B cell (primary cell): ENCODE results near the gene ZDHHC18. TPM values are rescaled to one million over a fixed set of nuclear protein-coding genes. Genes with fewer than 3 reads are reported as not detected.

Experiments used
- ATAC-seq: fragments of 200-7000 bp; cut with Tn5 transposase; one replicate; pipeline ENCODE4 v1.10.0; 2021; ENCODE audit warnings: low read depth, mild to moderate bottlenecking, moderate number of reproducible peaks, moderate library complexity
- CTCF ChIA-PET: fragments of 350-600 bp; sonication (Branson Sonifier 250); formaldehyde crosslinking; loops from one replicate; lab custom pipeline; 2021; ENCODE audit warnings: antibody characterized with exemption, inconsistent platforms; lab: Charles Lee
- POLR2A ChIA-PET: fragments of 350-600 bp; sonication (Branson Sonifier 250); formaldehyde crosslinking; loops from one replicate; lab custom pipeline; 2021; ENCODE audit warnings: antibody characterized with exemption; lab: Charles Lee
- DNase-seq: peaks from one replicate; pipeline ENCODE4 v3.0.0; 2013
- H2AFZ ChIP-seq: 2 replicates; pipeline ENCODE4 v1.6.1; 2012; ENCODE audit warnings: mild to moderate bottlenecking, low read depth, low read length; ENCODE audit not compliant: insufficient read depth, poor library complexity, severe bottlenecking
- H3K27ac ChIP-seq, 2 donors: 1 replicate in 1 of 2; 2 replicates in 1 of 2; pipeline ENCODE4 v1.5.1; 2012 to 2013; ENCODE audit warnings: low read length in 2 of 2, mild to moderate bottlenecking in 2 of 2, moderate library complexity in 1 of 2
- H3K27me3 ChIP-seq, 4 experiments: fragments of 200-600 bp in 1 of 4; sonication (generic) in 1 of 4; replicated peaks in 1 of 4; 1 replicate in 2 of 4; 2 replicates in 2 of 4; pipeline versions ENCODE4 v1.6.1 to v1.7.0; 2013 to 2016; ENCODE audit warnings: low read length in 3 of 4, mild to moderate bottlenecking in 2 of 4, mixed read lengths in 1 of 4, moderate library complexity in 1 of 4; ENCODE audit not compliant: insufficient read depth in 4 of 4, control insufficient read depth in 3 of 4; ENCODE audit errors: control extremely low read depth in 1 of 4
- H3K36me3 ChIP-seq, 2 experiments: replicated peaks in 1 of 2; 1 replicate in 1 of 2; 2 replicates in 1 of 2; pipeline versions ENCODE4 v1.6.1 to v1.7.1; 2013; ENCODE audit warnings: low read length in 1 of 2; ENCODE audit not compliant: insufficient read depth in 2 of 2, control insufficient read depth in 1 of 2; ENCODE audit errors: control extremely low read depth in 1 of 2, extremely low read depth in 1 of 2
- H3K4me1 ChIP-seq, 2 donors: fragments of 200-600 bp in 1 of 2; sonication (generic) in 1 of 2; 1 replicate in 1 of 2; 2 replicates in 1 of 2; pipeline versions ENCODE4 v1.5.1 to v1.6.1; 2013 to 2017; ENCODE audit warnings: low read length in 2 of 2; ENCODE audit not compliant: control insufficient read depth in 2 of 2, insufficient read depth in 2 of 2
- H3K4me2 ChIP-seq: replicated peaks from 2 replicates; pipeline ENCODE3; 2012; ENCODE audit warnings: mild to moderate bottlenecking, low read depth, low read length; ENCODE audit not compliant: poor library complexity, severe bottlenecking
- H3K4me3 ChIP-seq, 5 experiments: fragments of 200-600 bp in 1 of 5; sonication (generic) in 1 of 5; 1 replicate in 3 of 5; 2 replicates in 2 of 5; pipeline versions ENCODE4 v1.5.1 to v1.7.0; 2011 to 2016; ENCODE audit warnings: low read length in 4 of 5, mild to moderate bottlenecking in 4 of 5, low read depth in 2 of 5, control low read depth in 1 of 5, moderate library complexity in 1 of 5; ENCODE audit not compliant: insufficient read depth in 1 of 5; ENCODE audit errors: control extremely low read depth in 1 of 5, extremely low read depth in 1 of 5
- H3K79me2 ChIP-seq: fragments of 200-600 bp; sonication (generic); one replicate; pipeline ENCODE4 v1.6.0; 2016; ENCODE audit warnings: low read length; ENCODE audit not compliant: control insufficient read depth, insufficient read depth
- H3K9ac ChIP-seq: fragments of 200-600 bp; sonication (generic); 2 replicates; pipeline ENCODE4 v1.6.1; 2017; ENCODE audit warnings: mild to moderate bottlenecking, low read length, moderate library complexity
- H3K9me3 ChIP-seq, 3 donors: one replicate each; pipeline versions ENCODE4 v1.6.1 to v1.7.1; 2013; ENCODE audit warnings: low read length in 2 of 3; ENCODE audit not compliant: control insufficient read depth in 2 of 3, insufficient read depth in 1 of 3; ENCODE audit errors: control extremely low read depth in 1 of 3
- H4K20me1 ChIP-seq: 2 replicates; pipeline ENCODE4 v1.6.0; 2012; ENCODE audit warnings: mild to moderate bottlenecking, low read length; ENCODE audit not compliant: insufficient read depth, control insufficient read depth, poor library complexity, severe bottlenecking
- H3K27ac Mint-ChIP-seq: one replicate; pipeline ENCODE4 v1.8.0; 2021; ENCODE audit warnings: mixed read lengths
- H3K27me3 Mint-ChIP-seq: one replicate; pipeline ENCODE4 v1.8.0; 2021; ENCODE audit warnings: mixed read lengths
- H3K4me1 Mint-ChIP-seq: one replicate; pipeline ENCODE4 v1.8.0; 2021; ENCODE audit warnings: mixed read lengths
- H3K4me3 Mint-ChIP-seq: one replicate; pipeline ENCODE4 v1.8.0; 2021; ENCODE audit warnings: mixed read lengths
- H3K9me3 Mint-ChIP-seq: one replicate; pipeline ENCODE4 v1.8.0; 2022; ENCODE audit warnings: mixed read lengths; ENCODE audit not compliant: insufficient read depth
- EZH2 ChIP-seq: IDR thresholded peaks from 2 replicates; pipeline ENCODE4 v1.6.1; 2012; ENCODE audit warnings: borderline replicate concordance, low read depth, mild to moderate bottlenecking, moderate library complexity, low read length; ENCODE audit not compliant: insufficient read depth, poor library complexity, severe bottlenecking
- WGBS: methylation state at CpG from one replicate; pipeline ENCODE4 v1.1.5; 2013; ENCODE audit warnings: missing lambda C conversion rate; ENCODE audit not compliant: insufficient coverage; 5-methylcytosine and 5-hydroxymethylcytosine counted together
- intact Hi-C: fragments of 100-400 bp; cut with micrococcal nuclease; formaldehyde crosslinking; loops from one replicate; pipeline ENCODE4 v1.10.0; 2022
- polyA plus RNA-seq: library from polyadenylated mRNA; depleted of rRNA; stranded (reverse); fragments of >200 nt; gene quantifications from 2 replicates; pipeline ENCODE4 v1.2.3, GENCODE V29; 2012
- total RNA-seq, 2 donors: library from RNA; stranded (reverse); fragments of 120-200 nt in 1 of 2; gene quantifications; 1 replicate in 1 of 2; 2 replicates in 1 of 2; pipeline versions ENCODE4 v1.2.3 to v1.2.4, GENCODE V29; 2013 to 2022
- TF ChIP-seq, protein P1 (sequence below): fragments of 200-600 bp; IDR thresholded peaks from one replicate; pipeline ENCODE4 v1.8.0; 2022; ENCODE audit warnings: antibody characterized with exemption, mild to moderate bottlenecking

Gene ZDHHC18
- total and polyA plus RNA-seq, 2 donors (not counting 1 experiment from before 2014, with no cell fraction given): 25.8 to 30.8 TPM

- ATAC-seq (no peak), DNase-seq (no peak)
- no peaks in the 10 kb centered on the region for H3K4me1 ChIP-seq
- H3K4me2 ChIP-seq: no peak overlapping the region
- intact Hi-C loops: no loop called here
- H3K9ac ChIP-seq: no peak overlapping the region
- H3K36me3 ChIP-seq: peaks cover 0 to 43% of the 10 kb centered on the region in 2 experiments
- no peaks in the 10 kb centered on the region for H3K27me3 Mint-ChIP-seq
- H3K9me3 Mint-ChIP-seq: no peaks in the 10 kb centered on the region
- POLR2A ChIA-PET: interaction anchor here (0.6 to 1.1 kb wide), 2 partner anchors 10 kb away, joined by 3 read pairs; no protein-coding TSS in a partner anchor
- H3K27me3 ChIP-seq: no peaks in the 10 kb centered on the region
- H3K4me1 Mint-ChIP-seq: no peaks in the 10 kb centered on the region
- no peak for TF ChIP-seq EZH2
- TF ChIP-seq, protein P1, sequence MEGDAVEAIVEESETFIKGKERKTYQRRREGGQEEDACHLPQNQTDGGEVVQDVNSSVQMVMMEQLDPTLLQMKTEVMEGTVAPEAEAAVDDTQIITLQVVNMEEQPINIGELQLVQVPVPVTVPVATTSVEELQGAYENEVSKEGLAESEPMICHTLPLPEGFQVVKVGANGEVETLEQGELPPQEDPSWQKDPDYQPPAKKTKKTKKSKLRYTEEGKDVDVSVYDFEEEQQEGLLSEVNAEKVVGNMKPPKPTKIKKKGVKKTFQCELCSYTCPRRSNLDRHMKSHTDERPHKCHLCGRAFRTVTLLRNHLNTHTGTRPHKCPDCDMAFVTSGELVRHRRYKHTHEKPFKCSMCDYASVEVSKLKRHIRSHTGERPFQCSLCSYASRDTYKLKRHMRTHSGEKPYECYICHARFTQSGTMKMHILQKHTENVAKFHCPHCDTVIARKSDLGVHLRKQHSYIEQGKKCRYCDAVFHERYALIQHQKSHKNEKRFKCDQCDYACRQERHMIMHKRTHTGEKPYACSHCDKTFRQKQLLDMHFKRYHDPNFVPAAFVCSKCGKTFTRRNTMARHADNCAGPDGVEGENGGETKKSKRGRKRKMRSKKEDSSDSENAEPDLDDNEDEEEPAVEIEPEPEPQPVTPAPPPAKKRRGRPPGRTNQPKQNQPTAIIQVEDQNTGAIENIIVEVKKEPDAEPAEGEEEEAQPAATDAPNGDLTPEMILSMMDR: no peak
- H3K27ac ChIP-seq: no peak overlapping the region
- H4K20me1 ChIP-seq: no peaks in the 10 kb centered on the region
- no peaks in the 10 kb centered on the region for H3K79me2 ChIP-seq
- H3K9me3 ChIP-seq: no peaks in the 10 kb centered on the region
- no peak overlapping the region for H3K4me3 Mint-ChIP-seq
- no peak overlapping the region for H2AFZ ChIP-seq
- CTCF ChIA-PET: interaction anchor here (0.9 to 3.9 kb wide), 10 partner anchors 11 to 253 kb away, joined by 3 to 27 read pairs (median 6); partner anchors contain the start of gene GPN2
- H3K27ac Mint-ChIP-seq: no peak overlapping the region
- 100% methylated on average over 3 of the region's 5 CpGs for WGBS
- H3K4me3 ChIP-seq: no peak overlapping the region
These were observed 28.4 kb downstream of the ZDHHC18 start for GRCh38 chr1:26854906-26855305.

- H3K36me3 ChIP-seq: peaks cover 0 to 36% of the 10 kb centered on the region in 2 experiments
- Mint-ChIP-seq H3K27me3 (no peaks in the 10 kb centered on the region), H3K4me1 (no peaks in the 10 kb centered on the region), H3K4me3 (no peak overlapping the region), H3K9me3 (no peaks in the 10 kb centered on the region), H3K27ac (no peak overlapping the region)
- no peak for ATAC-seq
- ChIA-PET POLR2A (interaction anchor here (1.1 kb wide), 1 partner anchor 10 kb away, joined by 3 read pairs; no protein-coding TSS in a partner anchor), CTCF (interaction anchor here (0.9 to 3.9 kb wide), 9 partner anchors 11 to 254 kb away, joined by 3 to 27 read pairs (median 6); partner anchors contain the start of gene GPN2)
- H3K4me2 ChIP-seq: no peak overlapping the region
- no peak overlapping the region for H3K27ac ChIP-seq
- H2AFZ ChIP-seq: no peak overlapping the region
- DNase-seq: no peak
- H3K9me3 ChIP-seq: no peaks in the 10 kb centered on the region
- H4K20me1 ChIP-seq: no peaks in the 10 kb centered on the region
- intact Hi-C loops: no loop called here
- H3K9ac ChIP-seq: no peak overlapping the region
- H3K4me3 ChIP-seq: no peak overlapping the region
- WGBS: 86% methylated on average over 1 of the region's 4 CpGs
- TF ChIP-seq EZH2: no peak
- TF ChIP-seq, protein P1: no peak
- no peaks in the 10 kb centered on the region for H3K4me1 ChIP-seq
- H3K27me3 ChIP-seq: no peaks in the 10 kb centered on the region
- H3K79me2 ChIP-seq: no peaks in the 10 kb centered on the region
These were observed 29.1 kb downstream of the ZDHHC18 start for GRCh38 chr1:26855636-26856035.
